ENCODE measurements around the gene ZNF362. TPM values are rescaled to one million over a fixed set of nuclear protein-coding genes. Genes with fewer than 3 reads are reported as not detected.

ZNF362 gene
- polyA plus RNA-seq, 1 of the 3 experiments (the other 2 are of a cell fraction), result 17.1 TPM

- Histone ChIP-seq H2AFZ (ENCODE audit: low read depth) (no peak overlapping the region), H4K20me1 (ENCODE audit: insufficient read depth) (peaks cover 50% of the 10 kb centered on the region), H3K27me3 (ENCODE audit: insufficient read depth) (no peaks in the 10 kb centered on the region), H3K27ac (ENCODE audit: low read depth in 2 of 2, low read length in 1 of 2) (peak overlapping the region; percentile 89 to 97), H3K9me3 (no peaks in the 10 kb centered on the region), H3K9me2 (no peaks in the 10 kb centered on the region), H3K4me3 (ENCODE audit: low read depth in 2 of 2, low read length in 1 of 2) (peak overlapping the region in 1 of 2 experiments; percentile 68; a peak in 2 of 4 replicates), H3K9ac (peak overlapping the region; percentile 94; the same call in 1 of the 2 replicates), H3K4me2 (peak overlapping the region; percentile 84), H3F3A (replicated peaks; ENCODE audit: insufficient read depth) (peaks cover 46% of the 10 kb centered on the region), H3K4me1 (ENCODE audit: control insufficient read depth in 1 of 2, insufficient read depth in 2 of 2, low read depth in 1 of 2, low read length in 1 of 2) (peaks cover 55 to 68% of the 10 kb centered on the region in 2 experiments), H3K36me3 (replicated peaks in 1 of 2; ENCODE audit: control insufficient read depth in 1 of 2, insufficient read depth in 2 of 2, low read length in 1 of 2) (peaks cover 43 to 44% of the 10 kb centered on the region in 2 experiments), H3K79me2 (ENCODE audit: insufficient read depth) (peaks cover 92% of the 10 kb centered on the region)
- no peak for DNase-seq
- ChIA-PET POLR2A (no interaction called here), CTCF (no interaction called here)
- no peak for TF ChIP-seq USF2 (IDR thresholded peaks at IDR 0.05; ENCODE audit: borderline replicate concordance, low read depth, low read length)
- no peak for TF ChIP-seq MEF2A (IDR thresholded peaks at IDR 0.05; ENCODE audit: borderline replicate concordance, low read depth)
- TF ChIP-seq SIN3A (IDR thresholded peaks at IDR 0.05; ENCODE audit: borderline replicate concordance, low read depth, low read length), result no peak
- TF ChIP-seq YY1 (IDR thresholded peaks at IDR 0.05; ENCODE audit: low read depth), result no peak
- TF ChIP-seq GABPA (IDR thresholded peaks at IDR 0.05; ENCODE audit: low read depth), result no peak
- TF ChIP-seq CTCF (IDR thresholded peaks at IDR 0.05), result no peak
- TF ChIP-seq NRF1 (IDR thresholded peaks at IDR 0.05; ENCODE audit: low read depth, low read length), result no peak
- no peak for TF ChIP-seq POLR2AphosphoS5 (IDR thresholded peaks at IDR 0.05; ENCODE audit: low read depth, low read length)
- no peak for TF ChIP-seq REST (IDR thresholded peaks at IDR 0.05; ENCODE audit: low read depth, low read length)
- WGBS (ENCODE audit: low lambda C conversion rate), result 44% methylated on average over 2 of the region's 2 CpGs
Observed at GRCh38 chr1:33344896-33345560, 88.7 kb downstream of the ZNF362 start.

Data from SK-N-SH (cell line).